K562 (cell line): Measurements from ENCODE around the gene MSH2. TPM values are rescaled to one million over a fixed set of nuclear protein-coding genes. Genes with fewer than 3 reads are reported as not detected.

Experiments
- ATAC-seq: fragments of 200-7000 bp; cut with Tn5 transposase; 3 replicates; pipeline ENCODE4 v1.9.1; 2020; ENCODE audit warnings: moderate library complexity
- BruUV-seq: library from RNA; stranded (reverse); fragments of 400-500 nt; replicated peaks from 2 replicates; lab custom pipeline; 2021; lab: Mats Ljungman, UMichigan
- CTCF ChIA-PET: fragments of 300-600 bp; formaldehyde crosslinking; extraction: SDS; loops from one replicate; lab custom pipeline; 2021; ENCODE audit warnings: low intra/inter-chr PET ratio; lab: Yijun Ruan, JAX
- POLR2A ChIA-PET: fragments of 300-600, 350-650 bp; sonication (Branson Sonifier 250); formaldehyde crosslinking; extraction: SDS; loops from one replicate; lab custom pipeline; 2021; ENCODE audit warnings: antibody characterized with exemption, inconsistent platforms; lab: Yijun Ruan, JAX
- DNase-seq, 4 experiments: peaks; one replicate each; pipeline versions ENCODE4 v3.0.0 to v3.0.0-alpha.2; 2011 to 2018; ENCODE audit warnings: low spot score in 3 of 4, mixed read lengths in 3 of 4; ENCODE audit errors: extremely low read depth in 1 of 4
- FAIRE-seq: peaks from 2 replicates; lab custom pipeline; 2011; peaks lifted over from hg19 to GRCh38; lab: Jason Lieb, UNC
- H2AFZ ChIP-seq: 2 replicates; pipeline ENCODE4 v1.6.0; 2011; ENCODE audit warnings: low read depth, low read length, control low read depth, inconsistent platforms
- H3K27ac ChIP-seq: fragments of 200-600 bp; 3 replicates; pipeline ENCODE4 v1.8.0; 2011; ENCODE audit warnings: low read depth, mild to moderate bottlenecking, control low read depth, inconsistent platforms, low read length, moderate library complexity, mixed read lengths; ENCODE audit errors: extremely low read depth
- H3K27me3 ChIP-seq, 2 experiments: fragments of 300-600 bp in 1 of 2; 2 replicates in 1 of 2; 3 replicates in 1 of 2; pipeline versions ENCODE4 v1.6.0 to v1.8.0; 2011; ENCODE audit warnings: inconsistent platforms in 2 of 2, low read length in 2 of 2, mild to moderate bottlenecking in 1 of 2, mixed read lengths in 1 of 2, moderate library complexity in 1 of 2; ENCODE audit not compliant: control insufficient read depth in 2 of 2, insufficient read depth in 2 of 2
- H3K36me3 ChIP-seq: fragments of 300-600 bp; 3 replicates; pipeline ENCODE4 v1.8.0; 2011; ENCODE audit warnings: mild to moderate bottlenecking, low read length, inconsistent platforms; ENCODE audit not compliant: control insufficient read depth, insufficient read depth
- H3K4me1 ChIP-seq, 2 experiments: fragments of 200-600 bp in 1 of 2; replicated peaks in 1 of 2; 2 replicates in 1 of 2; 3 replicates in 1 of 2; pipeline versions ENCODE4 v1.5.1 to v1.8.0; 2011; ENCODE audit warnings: inconsistent platforms in 2 of 2, low read length in 2 of 2, mild to moderate bottlenecking in 1 of 2, mixed read lengths in 1 of 2, moderate library complexity in 1 of 2; ENCODE audit not compliant: control insufficient read depth in 2 of 2, insufficient read depth in 2 of 2
- H3K4me2 ChIP-seq: 2 replicates; pipeline ENCODE4 v1.6.1; 2011; ENCODE audit warnings: low read length, control low read depth, inconsistent platforms, mixed read lengths; ENCODE audit not compliant: insufficient read depth
- H3K4me3 ChIP-seq: fragments of 200-600 bp; sonication (generic), shearing (Covaris generic); 2 replicates; pipeline ENCODE4 v1.5.1; 2016; ENCODE audit warnings: control low read depth, inconsistent platforms
- H3K79me2 ChIP-seq: fragments of 200-600 bp; 3 replicates; pipeline ENCODE4 v1.8.0; 2011; ENCODE audit warnings: low read length, inconsistent platforms; ENCODE audit not compliant: control insufficient read depth, insufficient read depth
- H3K9ac ChIP-seq, 2 experiments: 2 replicates each; pipeline versions ENCODE4 v1.6.0 to v1.6.1; 2011; ENCODE audit warnings: low read depth in 2 of 2, low read length in 2 of 2, control low read depth in 1 of 2, inconsistent platforms in 1 of 2, mild to moderate bottlenecking in 1 of 2, mixed read lengths in 1 of 2; ENCODE audit not compliant: insufficient read depth in 1 of 2
- H3K9me1 ChIP-seq: one replicate; pipeline ENCODE4 v1.6.0; 2011; ENCODE audit warnings: inconsistent platforms, mild to moderate bottlenecking, low read length, moderate library complexity; ENCODE audit not compliant: control insufficient read depth, insufficient read depth
- H3K9me3 ChIP-seq: replicated peaks from 2 replicates; pipeline ENCODE4 v1.5.1; 2011; ENCODE audit warnings: low read depth, low read length, inconsistent platforms; ENCODE audit not compliant: control insufficient read depth, insufficient read depth
- H4K20me1 ChIP-seq: replicated peaks from 2 replicates; pipeline ENCODE4 v1.6.1; 2011; ENCODE audit warnings: low read length, inconsistent platforms, mixed read lengths; ENCODE audit not compliant: control insufficient read depth, insufficient read depth
- AFF4 ChIP-seq: sonication (generic); formaldehyde crosslinking; IDR thresholded peaks from 2 replicates; pipeline ENCODE4 v1.8.0; 2023; ENCODE audit warnings: mild to moderate bottlenecking, missing genetic modification reagents
- FOXP4 ChIP-seq: sonication (generic); formaldehyde crosslinking; IDR thresholded peaks from 2 replicates; pipeline ENCODE4 v1.8.0; 2022; ENCODE audit warnings: mild to moderate bottlenecking, missing genetic modification reagents, borderline replicate concordance
- TFE3 ChIP-seq: fragments of 450-650 bp; formaldehyde crosslinking; IDR thresholded peaks from 2 replicates; pipeline ENCODE4 v1.4.0; 2020; ENCODE audit warnings: mild to moderate bottlenecking, mixed read lengths
- ZNF707 ChIP-seq: fragments of 250-450 bp; sonication (Bioruptor Pico); conservative IDR thresholded peaks from 2 replicates; pipeline ENCODE4 v1.8.0; 2022; ENCODE audit warnings: inconsistent platforms, mild to moderate bottlenecking, moderate library complexity
- WGBS: fragments of 100-300 bp; shearing (Covaris generic); methylation state at CpG from one replicate; pipeline ENCODE4 v1.1.6; 2016; ENCODE audit warnings: low coverage, mixed read lengths; ENCODE audit not compliant: insufficient coverage; ENCODE audit errors: missing lambda C conversion rate; 5-methylcytosine and 5-hydroxymethylcytosine counted together
- in situ Hi-C: fragments of 300-500 bp; cut with MboI; formaldehyde crosslinking; loops from 4 replicates; pipeline ENCODE4 v1.15.0; 2018; ENCODE audit warnings: inconsistent platforms, mixed read lengths
- intact Hi-C: fragments of 100-400 bp; cut with micrococcal nuclease; formaldehyde crosslinking; loops from 2 replicates; pipeline ENCODE4 v1.14.2; 2022
- polyA plus RNA-seq, 8 experiments: library from polyadenylated mRNA; depleted of rRNA in 4 of 8; stranded (reverse) in 5 of 8; unstranded in 3 of 8; fragments of >200 nt; fragmentation: Nextera tagmentation in 2 of 8; fragmentation: Illumina TruSeq in 1 of 8; extraction: Ambion mirVana in 2 of 8; extraction: Trizol in 1 of 8; gene quantifications; 2 replicates each; pipeline versions ENCODE4 v1.2.1 to v1.2.3, GENCODE V29; 2011 to 2014; ENCODE audit warnings: inconsistent platforms in 1 of 8, missing spikeins in 1 of 8
- total RNA-seq, 7 experiments: library from RNA; depleted of rRNA in 6 of 7; stranded (reverse); fragments of >200 nt in 6 of 7; fragmentation: Illumina TruSeq in 2 of 7; extraction: Trizol in 2 of 7; gene quantifications; 2 replicates each; pipeline versions ENCODE4 v1.2.1 to v1.2.3, GENCODE V29; 2011 to 2021; ENCODE audit warnings: low replicate concordance in 1 of 7

Gene MSH2
- total and polyA plus RNA-seq, 9 of the 15 experiments (the other 6 are each of a cell fraction or from before 2014, with no cell fraction given), result 51.8 to 139 (median 113) TPM

GRCh38 chr2:47509821-47510385 is 106.9 kb downstream of the MSH2 start:
- no peak overlapping the region for H2AFZ ChIP-seq
- TF ChIP-seq ZNF707 (CRISPR knock-in tag) (no peak), AFF4 (CRISPR knock-in tag) (no peak), FOXP4 (CRISPR knock-in tag) (no peak), TFE3 (CRISPR knock-in tag) (peak; percentile 62)
- POLR2A ChIA-PET, result no interaction called here
- no peaks in the 10 kb centered on the region for H3K9me1 ChIP-seq
- ATAC-seq (no peak), DNase-seq (no peak), FAIRE-seq (no peak)
- no peak overlapping the region for H3K27ac ChIP-seq
- in situ Hi-C loops (no loop called here), intact Hi-C loops (no loop called here)
- H3K4me3 ChIP-seq, result no peak overlapping the region
- no peaks in the 10 kb centered on the region for H3K36me3 ChIP-seq
- CTCF ChIA-PET, result no interaction called here
- H4K20me1 ChIP-seq, result no peaks in the 10 kb centered on the region
- WGBS, result 13% methylated on average over 6 of the region's 6 CpGs
- no peaks in the 10 kb centered on the region for H3K9me3 ChIP-seq
- H3K9ac ChIP-seq, result no peak overlapping the region
- no peaks in the 10 kb centered on the region for H3K79me2 ChIP-seq
- peaks cover 0 to 6% of the 10 kb centered on the region in 2 experiments; a peak in 2 of 5 replicates for H3K4me1 ChIP-seq
- no peak overlapping the region for H3K4me2 ChIP-seq
- H3K27me3 ChIP-seq, result peaks cover 12 to 22% of the 10 kb centered on the region in 2 experiments; a peak in 4 of 5 replicates
- BruUV-seq, result no TSS peak
